Left lung (tissue), 10 donors: ENCODE results near the gene MFSD1. TPM values are rescaled to one million over a fixed set of nuclear protein-coding genes. Genes with fewer than 3 reads are reported as not detected.
A peak's percentile ranks its signal among the peaks of the same experiment; 100 is the strongest.

Experiments
- ATAC-seq: fragments of 200-7000 bp; cut with Tn5 transposase; one replicate; pipeline ENCODE4 v1.9.1; 2020; ENCODE audit warnings: moderate library complexity
- DNase-seq, 4 donors: peaks; one replicate each; pipeline ENCODE4 v3.0.0-alpha.2; 2013 to 2020
- H3K27ac ChIP-seq, 2 donors: fragments of 200-600 bp; sonication (generic) in 1 of 2; one replicate each; pipeline versions ENCODE4 v1.5.0 to v1.8.0; 2020 to 2021
- H3K27me3 ChIP-seq, 2 donors: fragments of 200-600 bp; sonication (generic) in 1 of 2; one replicate each; pipeline versions ENCODE4 v1.5.0 to v1.8.0; 2020 to 2021
- H3K36me3 ChIP-seq, 2 donors: fragments of 200-600 bp; sonication (generic) in 1 of 2; one replicate each; pipeline versions ENCODE4 v1.5.0 to v1.8.0; 2020 to 2021
- H3K4me1 ChIP-seq, 2 donors: fragments of 200-600 bp; one replicate each; pipeline ENCODE4 v1.8.0; 2021
- H3K4me3 ChIP-seq, 2 donors: fragments of 200-600 bp; sonication (generic) in 1 of 2; one replicate each; pipeline versions ENCODE4 v1.5.0 to v1.8.0; 2020 to 2021; ENCODE audit warnings: mild to moderate bottlenecking in 1 of 2
- H3K9me3 ChIP-seq, 2 donors: fragments of 200-600 bp; sonication (generic) in 1 of 2; one replicate each; pipeline versions ENCODE4 v1.5.0 to v1.8.0; 2020 to 2021
- intact Hi-C, 2 donors: fragments of 100-400 bp; cut with DNase I; formaldehyde crosslinking; loops; one replicate each; pipeline versions ENCODE4 v1.11.2 to v1.14.2; 2022
- polyA plus RNA-seq, 6 donors: library from polyadenylated mRNA; unstranded; fragments of 120-200 nt; gene quantifications; one replicate each; pipeline ENCODE4 v1.2.1, GENCODE V29; 2013; ENCODE audit not compliant: insufficient read length in 6 of 6
- total RNA-seq, 2 donors: library from RNA; stranded (reverse); fragmentation: NEBNext Ultra II Directional; extraction: Animal tissue kit (Norgen Biotek cat#: 25700); gene quantifications; one replicate each; pipeline ENCODE4 v1.2.1, GENCODE V29; 2021
- TF ChIP-seq, protein P1 (sequence below), 2 donors: fragments of 200-600 bp; sonication (generic) in 1 of 2; IDR thresholded peaks; one replicate each; pipeline versions ENCODE4 v1.5.0 to v1.8.0; 2021; ENCODE audit warnings: antibody characterized with exemption in 2 of 2
- donor health status: DM: no; HTN: yes; CAD: no.
- donor health status: DM: no; HTN: no; CAD: no.

Gene MFSD1
- total and polyA plus RNA-seq, 8 donors, result 48.6 to 134 (median 53.1) TPM

GRCh38 chr3:158859362-158859761, 57.5 kb downstream of the MFSD1 start:
- DNase-seq (no peak), ATAC-seq (no peak)
- peaks cover 0 to 11% of the 10 kb centered on the region in 2 donors for H3K9me3 ChIP-seq
- no peak overlapping the region for H3K27ac ChIP-seq
- no peaks in the 10 kb centered on the region for H3K27me3 ChIP-seq
- no peak overlapping the region for H3K4me3 ChIP-seq
- H3K4me1 ChIP-seq, result no peaks in the 10 kb centered on the region
- TF ChIP-seq, protein P1, sequence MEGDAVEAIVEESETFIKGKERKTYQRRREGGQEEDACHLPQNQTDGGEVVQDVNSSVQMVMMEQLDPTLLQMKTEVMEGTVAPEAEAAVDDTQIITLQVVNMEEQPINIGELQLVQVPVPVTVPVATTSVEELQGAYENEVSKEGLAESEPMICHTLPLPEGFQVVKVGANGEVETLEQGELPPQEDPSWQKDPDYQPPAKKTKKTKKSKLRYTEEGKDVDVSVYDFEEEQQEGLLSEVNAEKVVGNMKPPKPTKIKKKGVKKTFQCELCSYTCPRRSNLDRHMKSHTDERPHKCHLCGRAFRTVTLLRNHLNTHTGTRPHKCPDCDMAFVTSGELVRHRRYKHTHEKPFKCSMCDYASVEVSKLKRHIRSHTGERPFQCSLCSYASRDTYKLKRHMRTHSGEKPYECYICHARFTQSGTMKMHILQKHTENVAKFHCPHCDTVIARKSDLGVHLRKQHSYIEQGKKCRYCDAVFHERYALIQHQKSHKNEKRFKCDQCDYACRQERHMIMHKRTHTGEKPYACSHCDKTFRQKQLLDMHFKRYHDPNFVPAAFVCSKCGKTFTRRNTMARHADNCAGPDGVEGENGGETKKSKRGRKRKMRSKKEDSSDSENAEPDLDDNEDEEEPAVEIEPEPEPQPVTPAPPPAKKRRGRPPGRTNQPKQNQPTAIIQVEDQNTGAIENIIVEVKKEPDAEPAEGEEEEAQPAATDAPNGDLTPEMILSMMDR (IDR thresholded peaks at IDR 0.05), result no peak
- intact Hi-C loops, result no loop called here
- H3K36me3 ChIP-seq, result no peaks in the 10 kb centered on the region

DNA sequence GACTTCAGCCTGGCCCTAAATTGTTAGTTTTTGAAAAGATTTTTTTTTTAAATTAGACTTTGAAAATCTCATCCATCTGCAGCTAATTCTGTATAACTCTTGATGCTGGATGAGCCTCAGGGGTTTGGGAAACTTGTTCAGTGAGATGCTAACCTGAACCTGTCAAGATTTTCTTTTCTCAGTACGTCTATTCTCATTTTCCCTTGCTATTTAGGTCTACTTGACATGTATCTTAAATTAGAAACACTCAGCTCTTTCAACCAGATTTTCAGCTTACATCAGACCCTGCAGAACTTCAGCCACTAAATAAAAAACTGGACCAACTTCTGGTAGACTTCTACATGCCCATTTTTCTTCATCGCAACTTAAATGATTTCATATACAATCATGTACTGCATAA, 61.4 kb downstream of the MFSD1 start:
- no peak for DNase-seq
- Histone ChIP-seq H3K27me3 (no peaks in the 10 kb centered on the region), H3K9me3 (no peaks in the 10 kb centered on the region), H3K4me3 (no peak overlapping the region), H3K4me1 (no peaks in the 10 kb centered on the region), H3K36me3 (no peaks in the 10 kb centered on the region), H3K27ac (no peak overlapping the region)
- TF ChIP-seq, protein P1 (IDR thresholded peaks at IDR 0.05), result no peak
- intact Hi-C loops, result no loop called here
- ATAC-seq, result no peak

GRCh38 chr3:158864492-158864891, 62.6 kb downstream of the MFSD1 start:
- intact Hi-C loops, result no loop called here
- no peaks in the 10 kb centered on the region for H3K9me3 ChIP-seq
- no peaks in the 10 kb centered on the region for H3K27me3 ChIP-seq
- H3K4me1 ChIP-seq, result no peaks in the 10 kb centered on the region
- H3K36me3 ChIP-seq, result no peaks in the 10 kb centered on the region
- no peak overlapping the region for H3K27ac ChIP-seq
- H3K4me3 ChIP-seq, result no peak overlapping the region
- TF ChIP-seq, protein P1 (IDR thresholded peaks at IDR 0.05), result no peak
- peak; percentile 83 for ATAC-seq
- no peak for DNase-seq

DNA sequence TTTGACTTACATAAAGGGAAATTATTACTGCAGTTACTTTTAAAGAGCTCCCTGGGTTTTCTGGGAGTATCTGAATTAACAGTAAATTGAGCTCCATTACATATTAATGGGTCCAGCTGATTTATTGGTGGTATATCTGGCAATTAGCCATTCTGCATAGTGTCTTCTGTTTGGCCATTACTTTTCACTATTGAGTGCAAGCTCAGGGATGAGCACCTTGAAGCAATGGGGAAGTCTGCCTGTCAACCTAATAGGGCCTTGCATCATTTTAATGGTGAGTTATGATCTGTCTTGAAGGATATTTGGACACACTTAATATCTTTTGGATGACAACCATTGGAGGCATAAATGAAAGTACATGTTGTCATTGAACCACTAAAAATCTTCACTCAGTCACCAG, 73.8 kb downstream of the MFSD1 start:
- ATAC-seq (no peak), DNase-seq (no peak)
- no peaks in the 10 kb centered on the region for H3K9me3 ChIP-seq
- intact Hi-C loops, result no loop called here
- no peaks in the 10 kb centered on the region for H3K27me3 ChIP-seq
- TF ChIP-seq, protein P1 (IDR thresholded peaks at IDR 0.05), result no peak
- no peaks in the 10 kb centered on the region for H3K4me1 ChIP-seq
- no peaks in the 10 kb centered on the region for H3K36me3 ChIP-seq
- no peak overlapping the region for H3K27ac ChIP-seq
- H3K4me3 ChIP-seq, result no peak overlapping the region

Other genes starting within 250 kb of the MFSD1 start
- gene MLF1, start 230.9 kb upstream of the MFSD1 start, total RNA-seq, result 10 to 100 TPM; 12.0 TPM
- gene MLF1, start 230.9 kb upstream of the MFSD1 start, polyA plus RNA-seq, result 10 to 100 TPM; 58.5 to 87.0 (median 63.4) TPM
- 10 to 100 TPM; 28.9 to 49.4 TPM for gene GFM1, start 157.5 kb upstream of the MFSD1 start, total RNA-seq
- 10 to 100 TPM; 54.7 to 63.8 (median 60.5) TPM for gene GFM1, start 157.5 kb upstream of the MFSD1 start, polyA plus RNA-seq
- 10 to 100 TPM; 31.4 to 52.5 TPM for gene LXN, start 129.4 kb upstream of the MFSD1 start, total RNA-seq
- gene LXN, start 129.4 kb upstream of the MFSD1 start, polyA plus RNA-seq, result 100 to 1,000 TPM; 138 to 223 (median 198) TPM
- 100 to 1,000 TPM in 1 of 2 donors, 10 to 100 TPM in 1; 52.4 to 131 TPM for gene RARRES1, start 69.6 kb upstream of the MFSD1 start, total RNA-seq
- 100 to 1,000 TPM in 1 of 6 donors, 10 to 100 TPM in 5; 39.4 to 112 (median 65.2) TPM for gene RARRES1, start 69.6 kb upstream of the MFSD1 start, polyA plus RNA-seq